Dermis microvascular lymphatic vessel endothelial cell (primary cell): Measurements from ENCODE around the gene PLK1. TPM values are rescaled to one million over a fixed set of nuclear protein-coding genes. Genes with fewer than 3 reads are reported as not detected.
"Not testable (repeated sequence)": the region's sequence is repeated elsewhere in the genome, so short reads cannot be mapped to it uniquely, and the experiment has no call there.

Source experiments
- DNase-seq, 2 donors: peaks; one replicate each; pipeline versions ENCODE4 v3.0.0 to v3.0.0-alpha.2; 2010; ENCODE audit warnings: low read depth in 2 of 2
- total RNA-seq: library from RNA; depleted of rRNA; stranded (reverse); fragments of >200 nt; gene quantifications from 2 replicates; pipeline ENCODE4 v1.2.1, GENCODE V29; 2014

The PLK1 gene
- 7.6 and 17.2 TPM in 2 replicates for total RNA-seq

GRCh38 chr16:23678430-23679273 is at the start of gene PLK1:
Gene PLK1, plus strand, starts transcription at chr16:23678889. Its CDS starts 44 bp downstream, at chr16:23678933.
- peak; percentile 42 to 82 for DNase-seq

DNA sequence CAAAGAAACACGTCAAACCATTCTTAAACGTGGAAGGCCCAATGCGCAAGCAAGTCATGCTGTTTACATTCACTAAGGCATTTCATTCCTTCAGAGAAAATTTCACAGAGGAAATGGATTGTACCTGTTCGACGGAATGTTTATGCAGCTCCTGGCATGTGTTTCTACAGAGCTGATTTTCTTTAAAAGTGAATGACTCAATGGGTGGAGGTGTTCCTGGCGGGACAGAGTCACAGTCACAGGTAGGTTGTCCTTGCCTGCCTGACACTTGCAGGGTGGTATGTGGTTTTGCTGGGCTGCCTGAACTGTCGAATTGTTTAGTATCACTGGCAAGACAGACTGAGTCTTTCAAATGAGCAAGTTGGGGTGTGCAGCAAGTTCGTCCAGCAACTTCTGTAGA is 49.2 kb upstream of the PLK1 start:
- no peak for DNase-seq

DNA sequence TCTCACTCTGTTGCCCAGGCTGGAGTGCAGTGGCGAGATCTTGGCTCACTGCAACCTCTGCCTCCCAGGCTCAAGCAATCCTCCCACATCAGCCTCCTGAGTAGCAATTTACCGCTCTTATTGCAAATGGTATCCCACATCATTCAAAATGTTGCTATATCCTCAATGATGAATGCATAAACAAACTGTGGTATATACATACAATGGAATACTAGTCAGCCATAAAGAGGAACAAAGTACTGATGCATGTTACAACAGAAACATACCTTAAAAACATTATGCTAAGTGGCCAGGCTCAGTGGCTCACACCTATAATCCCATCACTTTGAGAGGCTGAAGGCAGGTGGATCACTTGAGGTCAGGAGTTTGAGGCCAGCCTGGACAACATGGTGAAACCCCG is 46.8 kb upstream of the PLK1 start:
- DNase-seq: not testable (repeated sequence)

- no peak for DNase-seq
Observed at GRCh38 chr16:23634461-23635036, 44.1 kb upstream of the PLK1 start.

DNA sequence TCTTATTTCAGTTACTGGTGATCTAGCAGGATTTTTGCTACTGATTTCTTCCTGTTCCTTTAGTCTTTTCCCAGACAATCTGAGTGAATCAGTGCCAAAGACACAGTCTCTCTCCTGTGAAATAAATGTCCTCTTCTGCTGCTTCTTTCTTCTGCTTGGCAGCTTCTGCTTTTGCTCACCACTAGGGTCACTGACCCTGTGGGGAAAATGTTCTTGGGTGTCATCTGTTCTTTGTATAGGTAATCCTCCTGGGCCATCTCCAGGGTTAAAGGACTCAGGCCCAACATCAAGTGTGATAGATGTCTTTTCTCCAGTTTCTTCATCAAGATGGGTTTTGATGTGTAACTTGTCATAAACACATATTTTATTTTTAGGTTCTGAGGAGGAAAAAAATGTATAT is 42.7 kb upstream of the PLK1 start:
- DNase-seq: no peak

- DNase-seq: no peak
Observed at GRCh38 chr16:23640615-23640930, 38.1 kb upstream of the PLK1 start.

DNA sequence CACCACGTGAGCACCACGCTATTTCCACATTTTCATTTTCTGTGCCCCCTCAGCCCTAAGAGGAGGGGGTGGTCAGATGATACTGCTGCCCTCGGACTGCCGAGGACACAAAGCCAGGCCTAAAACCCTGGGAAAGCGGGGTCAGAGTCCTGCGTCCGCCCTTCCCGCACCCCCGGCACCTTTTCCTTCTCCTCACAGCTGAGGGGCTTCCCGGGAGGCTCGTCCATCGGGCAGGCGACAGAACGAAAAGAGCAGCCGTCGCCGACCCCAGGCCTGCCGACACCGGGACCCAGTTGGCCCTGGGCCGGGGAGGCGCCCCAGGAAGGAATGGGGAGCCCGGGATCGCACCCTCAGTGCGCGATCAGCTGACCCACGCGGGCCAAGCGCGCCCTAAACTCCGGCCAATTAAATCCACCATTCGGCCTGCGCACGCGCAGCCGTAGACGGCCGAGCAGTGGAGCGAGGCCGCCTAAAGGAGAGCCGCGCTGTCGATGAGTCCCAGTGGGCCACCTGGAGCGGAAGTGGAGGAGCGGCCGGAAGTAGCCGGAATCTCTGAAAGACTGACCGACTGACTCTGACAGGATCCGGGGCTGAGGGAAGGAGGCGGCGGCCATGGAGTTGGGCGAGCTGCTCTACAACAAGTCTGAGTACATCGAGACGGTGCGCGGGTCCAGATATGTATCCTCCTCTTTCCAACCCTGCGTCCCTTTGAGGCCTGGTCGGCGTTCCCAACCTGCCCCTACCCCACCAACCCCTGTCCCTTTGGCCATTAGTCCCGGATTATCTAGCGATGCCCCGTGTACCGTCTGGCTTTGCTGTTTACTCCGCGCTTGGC is 37.5 kb upstream of the PLK1 start, which contains the start of the genes DCTN5 and PALB2:
TSS of gene DCTN5 (plus strand) at position 536 of the 835 bp plus-strand sequence. CDS start at position 613, 77 bp downstream.
TSS of gene PALB2 (minus strand) at position 380 of the 835 bp plus-strand sequence. CDS start at position 227, 153 bp downstream.
- DNase-seq: peak; percentile 87 to 95

GRCh38 chr16:23642246-23642774 is 36.4 kb upstream of the PLK1 start:
- peak in 1 of 2 donors; percentile 7 for DNase-seq

DNA sequence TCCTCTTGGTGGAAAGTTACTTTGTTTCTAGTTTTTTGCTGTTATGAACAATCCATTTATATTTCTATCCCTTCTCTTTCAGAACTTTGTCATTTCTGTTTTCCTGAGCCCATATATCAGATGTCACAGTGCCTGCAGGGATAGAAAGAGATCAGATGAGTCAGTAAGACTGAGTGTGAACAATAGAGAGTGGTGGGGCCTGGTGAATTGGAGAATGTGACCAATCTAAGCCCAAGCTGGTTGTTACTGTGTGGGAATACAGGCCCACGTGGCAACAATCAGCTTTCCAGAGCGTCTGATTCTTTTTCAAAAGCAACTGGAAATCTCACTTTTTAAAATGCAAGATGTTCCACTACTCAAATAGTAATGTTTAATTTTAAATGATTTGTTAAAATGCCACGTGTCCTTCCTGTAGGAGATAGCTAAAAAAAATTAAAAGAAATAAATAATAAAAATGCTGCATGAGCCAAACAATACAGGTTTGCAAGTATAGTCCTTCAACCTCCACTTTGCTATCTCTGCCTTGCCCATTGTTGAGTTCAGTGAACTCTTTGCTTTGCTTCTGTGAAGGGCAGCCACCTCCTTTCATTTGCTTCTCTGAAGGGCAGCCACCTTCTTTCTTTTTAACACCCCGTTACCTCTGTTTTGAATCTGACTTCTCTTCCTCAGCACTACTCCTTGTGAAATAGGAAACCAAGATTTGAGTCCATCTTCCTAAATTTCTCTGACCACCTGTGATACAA is 27.8 kb upstream of the PLK1 start:
- peak; percentile 17 to 72 for DNase-seq

DNA sequence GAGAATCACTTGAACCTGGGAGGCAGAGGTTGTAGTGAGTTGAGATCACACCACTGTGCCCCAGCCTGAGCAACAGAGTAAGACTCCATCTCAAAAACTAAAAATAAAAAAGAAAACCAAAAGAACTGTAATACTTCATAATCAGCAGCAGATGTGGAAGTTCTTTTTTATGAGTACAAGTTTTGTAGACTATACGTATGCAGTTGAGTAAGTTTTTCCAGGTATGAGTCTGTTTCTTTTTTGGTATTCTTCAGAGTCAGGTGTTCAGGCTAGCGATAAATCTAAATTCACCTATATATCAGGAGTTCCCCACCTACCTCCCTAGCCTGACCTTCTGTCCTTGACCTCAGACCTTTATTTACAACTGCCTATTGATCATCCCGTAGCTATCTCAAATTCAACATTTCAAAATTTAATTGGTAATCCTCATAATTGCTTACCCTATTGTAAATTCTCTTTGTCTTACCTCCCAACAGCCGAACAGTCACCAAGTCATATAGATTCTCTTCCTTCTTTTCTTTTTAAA is 26.7 kb upstream of the PLK1 start:
- DNase-seq: no peak

DNA sequence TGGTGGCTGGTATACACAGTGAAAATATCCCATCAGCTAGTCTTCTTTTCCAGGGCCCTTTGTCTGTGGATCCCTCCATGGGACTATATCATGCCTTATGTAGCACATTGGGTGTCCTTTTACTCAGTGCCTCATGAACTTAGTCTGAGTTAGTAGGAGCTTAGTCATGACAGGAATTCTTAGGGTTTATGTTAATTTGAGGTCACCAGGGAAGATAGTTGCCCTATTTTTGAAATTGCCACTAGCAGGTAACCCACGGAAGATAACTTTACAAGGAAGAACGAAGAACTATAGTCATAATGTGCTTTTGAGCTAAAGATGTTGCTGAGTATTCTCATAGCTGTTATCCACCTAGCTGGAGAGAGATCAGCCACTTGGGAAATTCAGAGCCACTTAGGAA is 14.8 kb upstream of the PLK1 start:
- DNase-seq: no peak

DNA sequence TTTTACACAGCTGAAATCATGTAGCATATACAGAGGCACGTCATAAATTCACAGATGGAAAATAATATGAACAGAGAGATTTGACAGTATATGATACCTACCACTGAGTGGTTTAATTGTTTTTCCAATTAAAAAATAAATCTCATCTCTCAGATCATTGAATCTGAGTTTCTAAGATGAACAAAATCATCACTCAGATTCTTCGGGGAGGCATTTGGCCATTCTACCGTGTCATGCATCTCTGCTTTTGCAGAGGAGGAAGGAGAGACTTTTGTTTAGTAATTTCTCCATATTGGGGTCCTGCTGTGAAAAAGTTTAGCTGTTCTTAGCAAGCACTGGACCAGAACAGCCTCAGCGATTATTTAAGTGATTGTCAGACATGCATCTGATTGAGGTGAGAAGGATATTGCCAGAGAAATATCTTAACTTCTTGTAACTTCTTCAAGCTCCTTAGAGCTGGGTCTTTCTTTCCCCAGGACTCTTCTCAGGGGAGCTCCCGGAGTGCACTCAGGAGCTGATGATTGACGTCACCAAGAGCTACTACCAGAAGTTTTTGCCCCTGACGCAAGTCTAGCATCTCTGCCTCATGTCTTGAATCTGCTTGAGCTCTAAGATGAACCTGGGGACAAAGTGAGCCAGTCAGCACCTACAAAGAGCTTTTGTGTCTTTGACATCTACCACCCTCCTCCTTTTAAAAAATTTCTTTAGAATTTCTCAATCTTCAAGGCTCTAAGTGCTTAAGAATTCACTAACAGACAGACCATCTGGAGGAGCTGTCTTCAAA is 11.9 kb upstream of the PLK1 start:
- DNase-seq: no peak

GRCh38 chr16:23667355-23667659 is 11.4 kb upstream of the PLK1 start:
- DNase-seq: no peak

DNA sequence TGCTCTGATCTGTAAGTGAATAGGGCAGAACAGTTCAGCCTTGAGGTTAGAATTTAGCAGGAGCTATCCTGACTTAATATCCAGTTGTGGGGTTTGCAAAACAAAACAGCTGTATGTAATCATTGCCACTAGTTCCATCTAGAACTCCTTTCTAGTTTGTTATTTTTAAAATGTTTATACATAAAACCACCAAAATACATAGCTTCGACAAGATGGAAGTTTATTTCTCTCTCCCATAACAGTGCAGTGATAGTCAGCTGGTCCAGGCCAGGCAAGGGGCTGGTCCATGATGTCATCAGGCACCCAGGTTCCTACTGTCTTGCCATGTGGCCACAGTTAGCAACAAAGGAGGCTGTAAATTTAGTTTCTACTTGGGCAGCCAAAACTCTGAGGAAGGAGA is 10.5 kb upstream of the PLK1 start:
- no peak for DNase-seq

DNA sequence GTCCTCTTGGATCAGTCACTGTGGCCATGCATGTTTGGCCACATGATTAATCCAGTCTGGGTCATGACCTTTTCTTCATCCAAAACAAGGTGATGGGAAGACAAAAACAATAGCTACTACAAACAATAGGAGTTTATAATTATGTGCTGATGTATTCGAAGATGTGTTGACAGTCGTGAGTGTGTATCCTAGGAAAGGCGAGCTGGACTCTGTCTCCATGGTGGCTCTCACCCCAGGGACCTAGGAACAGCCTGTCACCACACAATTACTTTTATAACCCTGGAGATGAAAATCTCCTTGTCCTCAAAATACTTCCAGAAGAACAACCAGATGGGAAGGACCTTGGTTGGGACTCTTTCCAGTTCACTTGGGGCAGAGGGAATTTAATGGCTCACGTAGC is 9.8 kb upstream of the PLK1 start:
- peak in 1 of 2 donors; percentile 23 for DNase-seq

- peak in 1 of 2 donors; percentile 33 for DNase-seq
Observed at GRCh38 chr16:23670137-23670776, 8.4 kb upstream of the PLK1 start.

GRCh38 chr16:23673971-23674614 is 4.6 kb upstream of the PLK1 start:
- no peak for DNase-seq

DNA sequence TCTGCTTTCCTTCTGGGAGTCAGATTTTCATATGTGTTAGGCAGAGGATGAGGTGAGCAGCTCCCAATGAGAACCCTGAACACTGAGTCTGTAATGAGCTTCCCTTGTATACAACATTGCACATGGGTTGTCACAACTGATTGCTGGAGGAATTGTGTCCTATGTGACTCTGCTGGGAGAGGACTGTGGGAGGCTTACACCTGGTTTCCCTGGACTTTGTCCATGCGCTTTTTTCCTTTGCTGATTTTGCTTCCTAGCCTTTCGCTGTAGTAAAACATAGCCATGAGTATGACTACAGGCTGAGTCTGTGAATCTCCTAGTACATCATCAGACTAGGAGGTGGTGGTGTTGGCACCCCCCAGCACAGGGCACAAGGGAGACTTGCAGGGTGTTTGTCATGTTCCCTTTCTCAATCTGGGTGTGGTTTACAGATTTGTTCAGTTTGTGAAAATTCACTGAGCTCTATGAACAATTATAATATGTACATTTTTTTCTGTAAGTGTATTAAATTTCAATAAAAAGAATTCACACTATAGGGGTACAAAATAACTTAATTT is 1.7 kb upstream of the PLK1 start:
- no peak for DNase-seq
